Calu3 (cell line): ENCODE results near the gene CZIB. TPM values are rescaled to one million over a fixed set of nuclear protein-coding genes. Genes with fewer than 3 reads are reported as not detected.

Experiments
- BruUV-seq: library from RNA; stranded (reverse); fragments of 400-500 nt; replicated peaks from 2 replicates; lab custom pipeline; 2021; lab: Mats Ljungman, UMichigan
- CTCF ChIA-PET: fragments of 300-600 bp; sonication (Branson Sonifier 250); formaldehyde crosslinking; loops from one replicate; lab custom pipeline; 2022; ENCODE audit warnings: antibody characterized with exemption; lab: Charles Lee
- DNase-seq: peaks from one replicate; pipeline ENCODE4 v3.0.0; 2022
- H3K27ac Mint-ChIP-seq: one replicate; pipeline ENCODE4 v1.8.0; 2022; ENCODE audit warnings: mixed read lengths; ENCODE audit not compliant: unreplicated experiment
- H3K27me3 Mint-ChIP-seq: one replicate; pipeline ENCODE4 v1.8.0; 2022; ENCODE audit warnings: mixed read lengths; ENCODE audit not compliant: unreplicated experiment
- H3K36me3 Mint-ChIP-seq: one replicate; pipeline ENCODE4 v1.8.0; 2022; ENCODE audit warnings: mild to moderate bottlenecking, moderate library complexity, mixed read lengths; ENCODE audit not compliant: insufficient read depth, unreplicated experiment
- H3K4me1 Mint-ChIP-seq: one replicate; pipeline ENCODE4 v1.8.0; 2022; ENCODE audit warnings: mild to moderate bottlenecking, low read depth, mixed read lengths; ENCODE audit not compliant: unreplicated experiment
- H3K4me3 Mint-ChIP-seq: one replicate; pipeline ENCODE4 v1.8.0; 2022; ENCODE audit warnings: mild to moderate bottlenecking, low read depth, moderate library complexity, mixed read lengths; ENCODE audit not compliant: unreplicated experiment
- H3K9me3 Mint-ChIP-seq: one replicate; pipeline ENCODE4 v1.8.0; 2022; ENCODE audit warnings: low read depth, mixed read lengths; ENCODE audit not compliant: unreplicated experiment
- intact Hi-C: fragments of 100-400 bp; cut with micrococcal nuclease; formaldehyde crosslinking; loops from one replicate; pipeline ENCODE4 v1.10.0; 2022; ENCODE audit not compliant: unreplicated experiment
- total RNA-seq: library from RNA; stranded (reverse); gene quantifications from 2 replicates; pipeline ENCODE4 v1.2.3, GENCODE V29; 2022
- TF ChIP-seq, protein P1 (sequence below): fragments of 200-600 bp; IDR thresholded peaks from one replicate; pipeline ENCODE4 v1.8.0; 2022; ENCODE audit warnings: antibody characterized with exemption; ENCODE audit not compliant: unreplicated experiment

Gene CZIB
- total RNA-seq, 1 experiment from 2014 or later: 34.1 TPM

- H3K4me1 Mint-ChIP-seq: peaks cover 38% of the 10 kb centered on the region
- H3K27ac Mint-ChIP-seq: no peak overlapping the region
- H3K36me3 Mint-ChIP-seq: no peaks in the 10 kb centered on the region
- intact Hi-C loops: no loop called here
- H3K27me3 Mint-ChIP-seq: peaks cover 15% of the 10 kb centered on the region
- no peak overlapping the region for H3K4me3 Mint-ChIP-seq
- H3K9me3 Mint-ChIP-seq: no peaks in the 10 kb centered on the region
- no TSS peak for BruUV-seq
- TF ChIP-seq, protein P1, sequence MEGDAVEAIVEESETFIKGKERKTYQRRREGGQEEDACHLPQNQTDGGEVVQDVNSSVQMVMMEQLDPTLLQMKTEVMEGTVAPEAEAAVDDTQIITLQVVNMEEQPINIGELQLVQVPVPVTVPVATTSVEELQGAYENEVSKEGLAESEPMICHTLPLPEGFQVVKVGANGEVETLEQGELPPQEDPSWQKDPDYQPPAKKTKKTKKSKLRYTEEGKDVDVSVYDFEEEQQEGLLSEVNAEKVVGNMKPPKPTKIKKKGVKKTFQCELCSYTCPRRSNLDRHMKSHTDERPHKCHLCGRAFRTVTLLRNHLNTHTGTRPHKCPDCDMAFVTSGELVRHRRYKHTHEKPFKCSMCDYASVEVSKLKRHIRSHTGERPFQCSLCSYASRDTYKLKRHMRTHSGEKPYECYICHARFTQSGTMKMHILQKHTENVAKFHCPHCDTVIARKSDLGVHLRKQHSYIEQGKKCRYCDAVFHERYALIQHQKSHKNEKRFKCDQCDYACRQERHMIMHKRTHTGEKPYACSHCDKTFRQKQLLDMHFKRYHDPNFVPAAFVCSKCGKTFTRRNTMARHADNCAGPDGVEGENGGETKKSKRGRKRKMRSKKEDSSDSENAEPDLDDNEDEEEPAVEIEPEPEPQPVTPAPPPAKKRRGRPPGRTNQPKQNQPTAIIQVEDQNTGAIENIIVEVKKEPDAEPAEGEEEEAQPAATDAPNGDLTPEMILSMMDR: peak; percentile 15
- DNase-seq: peak; percentile 47
- CTCF ChIA-PET: interaction anchor here (0.6 to 1.7 kb wide), 4 partner anchors 9 to 162 kb away, joined by 3 to 5 read pairs (median 4); no protein-coding TSS in a partner anchor
These were observed 43.8 kb downstream of the CZIB start for GRCh38 chr1:53176452-53177208.

- DNase-seq: no peak
- intact Hi-C loops: no loop called here
- CTCF ChIA-PET: interaction anchor here (0.6 to 1.7 kb wide), 2 partner anchors 11 to 248 kb away, joined by 5 to 7 read pairs; partner anchors contain the start of gene SCP2
- H3K9me3 Mint-ChIP-seq: no peaks in the 10 kb centered on the region
- no TSS peak for BruUV-seq
- H3K4me1 Mint-ChIP-seq: peaks cover 38% of the 10 kb centered on the region
- TF ChIP-seq, protein P1: no peak
- H3K27ac Mint-ChIP-seq: no peak overlapping the region
- no peaks in the 10 kb centered on the region for H3K36me3 Mint-ChIP-seq
- no peak overlapping the region for H3K4me3 Mint-ChIP-seq
- H3K27me3 Mint-ChIP-seq: peaks cover 15% of the 10 kb centered on the region
These were observed 45.2 kb downstream of the CZIB start for GRCh38 chr1:53174971-53175913.

- CTCF ChIA-PET: no interaction called here
- BruUV-seq: no TSS peak
These were observed 47.9 kb downstream of the CZIB start for GRCh38 chr1:53172426-53173128.

More at GRCh38 chr1:53172426-53173128, 47.9 kb downstream of the CZIB start:
- intact Hi-C loops: no loop called here
- H3K36me3 Mint-ChIP-seq: no peaks in the 10 kb centered on the region
- peaks cover 15% of the 10 kb centered on the region for H3K27me3 Mint-ChIP-seq
- no peak for DNase-seq
- TF ChIP-seq, protein P1: no peak
- H3K4me3 Mint-ChIP-seq: no peak overlapping the region
- H3K27ac Mint-ChIP-seq: no peak overlapping the region
- H3K4me1 Mint-ChIP-seq: peaks cover 38% of the 10 kb centered on the region
- no peaks in the 10 kb centered on the region for H3K9me3 Mint-ChIP-seq
